C1 segment of cervical spinal cord (tissue), 14 donors: ENCODE results near the gene GLIPR2.
"Not testable (repeated sequence)": the region's sequence is repeated elsewhere in the genome, so short reads cannot be mapped to it uniquely, and the experiment has no call there.

Experiments
- DNase-seq, 14 donors: peaks; one replicate each; lab custom pipeline; 2025; lab: John Stamatoyannopoulos, UW

GLIPR2 gene

DNA sequence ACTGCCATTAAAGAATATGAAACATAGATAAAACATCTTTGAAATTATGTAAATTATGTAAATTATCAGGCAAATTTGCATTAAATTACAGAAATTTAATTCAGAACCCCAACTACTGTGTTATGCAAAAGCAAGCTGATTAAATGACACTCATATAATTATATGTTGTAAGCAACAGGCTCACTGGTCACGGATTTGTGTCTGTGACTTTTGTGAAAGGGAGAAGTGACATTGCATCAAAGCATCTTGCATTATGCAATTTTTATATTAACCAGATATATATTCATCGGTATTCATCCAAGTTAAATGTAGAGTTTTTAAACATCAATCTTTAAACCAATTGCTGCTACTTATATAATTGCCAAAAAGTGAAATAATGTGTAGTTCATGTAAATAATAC is 13.0 kb upstream of the GLIPR2 start:
- DNase-seq = no peak

DNA sequence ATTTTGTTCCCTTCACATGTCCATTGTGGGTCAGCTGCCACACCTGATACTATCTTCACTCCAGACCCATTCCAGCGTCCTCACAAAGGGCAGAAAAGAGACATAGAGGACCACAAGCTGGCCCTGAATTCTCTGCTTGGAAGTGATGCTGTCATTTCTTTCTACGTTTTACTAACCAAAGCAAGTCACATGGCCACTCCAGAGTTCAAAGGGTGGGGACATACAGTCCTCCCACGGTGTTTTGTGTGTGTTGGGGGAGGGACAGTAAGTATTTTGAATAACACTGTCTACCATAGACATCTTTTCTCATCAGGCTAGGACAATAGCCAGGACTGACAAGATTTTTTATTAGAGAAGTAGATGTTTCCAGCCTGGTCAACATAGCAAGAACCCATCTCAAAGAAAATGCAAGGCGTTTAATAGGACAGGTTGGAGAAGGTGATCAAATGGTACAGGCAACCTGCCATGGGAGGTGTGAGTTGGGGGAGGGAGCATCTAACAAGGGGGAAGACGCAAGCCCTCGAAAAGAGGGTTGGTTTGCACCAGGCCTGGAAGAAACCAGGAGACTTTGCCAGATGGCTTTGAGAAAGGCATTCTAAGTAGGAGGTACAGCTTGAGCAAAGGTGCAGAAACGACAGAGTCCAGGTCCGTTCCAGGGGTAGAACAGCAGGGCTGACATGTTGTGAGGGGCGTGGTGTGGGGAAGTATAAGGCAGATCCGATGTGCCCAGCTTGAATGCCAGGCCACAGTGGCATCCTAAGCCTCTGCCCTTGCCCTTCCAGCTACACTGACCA is 11.3 kb upstream of the GLIPR2 start:
- DNase-seq = no peak

DNA sequence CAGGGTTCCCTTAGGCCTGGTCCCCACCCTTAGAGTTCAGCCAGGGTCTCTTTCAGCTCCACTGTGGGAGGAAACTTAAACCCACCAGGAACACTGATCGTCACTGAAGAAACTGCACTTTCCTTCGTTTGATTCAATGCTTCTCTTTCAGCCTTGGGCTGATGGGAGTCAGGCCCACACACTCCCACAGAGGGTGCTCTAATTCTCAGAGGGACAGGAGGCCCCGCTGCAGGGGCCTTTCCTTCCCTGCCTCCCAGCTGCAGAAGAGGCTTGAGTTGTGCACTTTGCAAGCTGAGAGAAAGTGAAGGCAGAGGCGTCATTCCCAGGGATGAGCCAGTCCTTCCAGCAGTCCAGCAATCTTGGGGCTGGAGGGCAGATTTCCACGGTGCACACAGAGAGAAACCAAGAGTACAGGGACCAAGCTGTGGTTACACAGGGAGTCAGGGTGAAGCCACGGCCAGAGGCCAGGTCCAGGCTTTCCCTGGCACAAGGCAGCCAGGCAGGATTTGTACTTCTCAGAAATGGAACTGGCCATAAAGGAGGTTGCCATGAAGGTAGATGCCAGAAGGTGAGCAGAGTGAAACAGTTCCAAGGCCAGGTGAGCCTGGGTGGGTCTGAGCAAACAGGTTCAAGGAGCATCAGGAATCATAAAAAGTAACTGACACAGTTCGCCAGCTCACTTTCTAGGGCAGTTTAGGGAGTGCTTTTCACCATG is 10.4 kb upstream of the GLIPR2 start:
- peak in 1 of 14 donors; percentile 29 for DNase-seq

DNA sequence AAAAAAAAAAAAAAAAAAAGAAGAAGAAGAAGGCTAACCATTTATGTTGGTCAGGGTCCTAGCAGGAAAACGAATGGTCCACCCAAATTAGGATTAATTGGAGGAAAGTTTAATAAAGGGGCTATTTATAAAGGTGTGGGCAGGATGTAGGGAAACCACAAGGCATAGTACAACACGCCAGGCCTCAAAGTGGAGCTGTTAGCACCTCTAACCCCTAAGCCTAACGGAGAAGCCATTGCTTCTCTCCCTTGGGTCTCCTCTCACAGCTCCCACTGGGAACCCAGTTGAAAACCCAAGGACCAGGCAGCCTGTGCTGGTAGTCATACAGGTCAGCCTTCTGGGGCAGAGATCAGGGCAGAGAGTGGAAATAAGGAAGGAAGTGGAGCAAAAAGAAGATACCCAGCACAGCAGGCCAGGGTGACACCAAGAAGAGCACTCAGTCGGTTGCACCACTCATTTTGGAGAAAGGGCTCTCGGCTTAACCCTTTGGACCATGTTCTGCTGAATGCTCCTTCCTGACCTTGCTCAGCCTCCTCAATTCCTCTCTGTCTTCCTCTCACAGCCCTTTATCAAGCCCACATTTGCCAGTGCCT is 8.8 kb upstream of the GLIPR2 start:
- peak in 1 of 14 donors; percentile 19 for DNase-seq

DNA sequence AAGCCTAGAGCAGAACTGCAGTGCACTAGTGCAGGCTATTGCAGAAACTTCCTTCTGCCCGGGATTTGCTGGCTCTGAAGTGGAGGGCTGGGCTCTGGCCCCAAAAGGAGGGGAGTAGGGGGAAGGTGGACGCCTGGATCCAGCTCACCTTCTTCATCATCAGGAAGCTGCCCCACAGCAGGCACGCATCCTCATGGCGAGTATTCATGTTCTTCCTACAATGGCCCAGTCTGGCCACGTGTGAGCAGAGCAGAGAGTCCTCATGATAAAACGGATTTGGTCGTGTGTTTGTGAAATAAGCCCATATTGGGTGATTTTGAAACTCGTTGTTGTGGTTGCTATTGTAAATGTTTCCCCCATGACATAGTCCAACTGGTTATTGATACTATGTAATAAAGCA is 8.2 kb upstream of the GLIPR2 start:
- peak in 1 of 14 donors; percentile 23 for DNase-seq

DNA sequence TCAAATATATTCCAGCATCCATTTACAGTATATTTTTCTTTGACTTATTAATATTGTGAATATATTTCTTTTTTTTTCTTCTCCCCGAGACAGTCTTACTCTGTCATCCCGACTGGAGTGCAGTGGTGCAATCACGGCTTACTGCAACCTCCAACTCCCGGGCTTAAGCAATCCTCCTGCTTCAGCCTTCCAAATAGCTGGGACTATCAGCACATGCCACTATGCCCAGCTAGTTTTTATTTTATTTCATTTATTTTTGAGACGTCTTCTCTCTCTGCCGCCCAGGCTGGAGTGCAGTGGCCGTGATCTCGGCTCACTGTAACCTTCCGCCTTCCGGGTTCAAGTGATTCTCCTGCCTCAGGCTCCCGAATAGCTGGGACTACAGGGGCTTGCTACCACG is 7.4 kb upstream of the GLIPR2 start:
- no peak for DNase-seq

DNA sequence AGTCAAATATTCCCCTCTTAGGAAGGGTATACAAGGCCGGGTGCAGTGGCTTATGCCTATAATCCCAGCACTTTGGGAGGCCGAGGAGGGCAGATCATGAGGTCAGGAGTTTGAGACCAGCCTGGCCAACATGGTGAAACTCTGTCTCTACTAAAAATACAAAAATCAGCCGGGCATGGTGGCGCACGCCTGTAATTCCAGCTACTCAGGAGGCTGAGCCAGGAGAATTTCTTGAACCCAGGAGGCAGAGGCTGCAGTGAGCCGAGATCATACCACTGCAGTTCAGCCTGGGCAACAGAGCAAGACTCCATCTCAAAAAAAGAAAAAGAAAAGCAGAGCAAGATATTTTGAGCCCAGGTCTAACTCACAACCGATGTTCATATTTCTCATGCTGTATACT is 4.9 kb upstream of the GLIPR2 start:
- not testable (repeated sequence) for DNase-seq

DNA sequence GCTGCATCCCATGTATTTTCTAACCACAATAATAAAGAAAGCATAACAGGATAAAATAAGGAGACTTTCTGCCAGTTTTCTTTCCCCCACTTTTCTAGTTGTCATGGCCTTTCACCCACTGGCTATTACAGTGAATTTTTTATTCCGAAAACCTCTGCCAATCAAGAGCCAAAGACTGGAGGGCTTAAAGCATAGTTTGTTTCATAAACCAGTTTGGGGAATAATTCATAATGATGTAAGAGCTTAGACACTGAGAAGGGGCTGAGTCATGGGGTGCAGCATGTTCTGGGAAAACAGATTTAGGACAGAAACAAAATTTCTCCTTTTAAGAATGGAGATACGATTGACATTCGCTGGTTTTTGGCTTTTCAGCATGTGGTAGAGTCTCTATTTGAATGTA is 4.4 kb upstream of the GLIPR2 start:
- DNase-seq = no peak

DNA sequence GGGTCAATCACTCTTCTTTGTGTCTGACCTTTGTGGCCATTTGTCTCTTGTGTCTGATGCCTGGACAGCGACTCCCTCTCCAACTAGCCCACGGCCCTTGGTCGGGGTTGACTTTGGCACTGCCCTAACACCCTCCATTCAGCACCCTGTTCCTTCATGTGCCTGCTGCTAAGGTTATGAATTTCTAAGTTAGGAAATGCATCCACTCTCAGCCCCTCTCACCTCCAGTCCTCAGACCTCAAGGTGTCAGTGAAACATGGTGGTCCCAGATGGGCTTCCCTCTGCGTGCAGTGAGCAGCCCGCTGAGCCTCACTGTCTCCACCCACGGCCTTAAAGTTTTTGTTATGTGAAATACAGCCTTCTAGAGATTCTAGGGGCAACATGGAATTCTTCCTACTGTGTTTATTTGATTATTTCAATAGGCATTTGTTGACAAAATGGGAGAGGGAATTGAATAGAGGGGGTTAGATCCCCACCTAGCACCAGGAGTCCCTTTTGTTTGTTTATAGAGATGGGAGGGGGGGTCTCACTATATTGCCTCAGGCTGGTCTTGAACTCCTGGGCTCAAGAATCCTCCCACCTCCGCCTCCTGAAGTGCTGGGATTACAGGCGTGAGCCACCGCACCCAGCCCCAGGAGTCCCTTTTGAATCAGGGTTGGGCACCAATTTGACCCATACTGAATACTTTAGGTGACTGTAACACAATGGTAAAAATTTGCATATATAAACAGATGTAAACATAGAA is 1.6 kb upstream of the GLIPR2 start:
- no peak for DNase-seq

DNA sequence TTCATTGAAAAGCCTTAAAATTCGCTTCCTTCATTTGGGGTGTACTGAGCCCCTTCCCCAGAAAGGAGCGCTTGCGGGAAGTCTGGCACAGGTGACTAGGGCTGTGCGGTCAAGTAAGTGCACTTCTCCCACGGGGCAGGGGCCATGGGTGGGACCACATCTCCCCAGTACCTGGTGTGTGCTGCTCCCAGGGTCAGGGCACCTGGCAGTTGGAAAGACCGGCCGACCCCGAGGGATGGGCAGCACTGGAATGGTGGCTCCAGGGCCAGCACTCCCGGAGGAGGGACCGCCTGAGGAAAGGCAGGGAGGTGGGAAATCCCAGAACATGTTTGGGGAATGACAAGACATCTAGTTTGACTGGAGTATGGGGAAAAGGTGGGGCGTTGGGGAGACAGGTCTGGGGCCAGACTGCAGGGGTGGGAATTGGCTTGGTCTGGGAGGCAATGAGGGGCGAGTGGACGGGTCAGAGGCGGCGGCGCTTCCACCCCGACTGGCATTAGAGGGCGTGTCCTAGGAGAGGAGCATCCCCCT is 727 bp upstream of the GLIPR2 start:
- no peak for DNase-seq

DNA sequence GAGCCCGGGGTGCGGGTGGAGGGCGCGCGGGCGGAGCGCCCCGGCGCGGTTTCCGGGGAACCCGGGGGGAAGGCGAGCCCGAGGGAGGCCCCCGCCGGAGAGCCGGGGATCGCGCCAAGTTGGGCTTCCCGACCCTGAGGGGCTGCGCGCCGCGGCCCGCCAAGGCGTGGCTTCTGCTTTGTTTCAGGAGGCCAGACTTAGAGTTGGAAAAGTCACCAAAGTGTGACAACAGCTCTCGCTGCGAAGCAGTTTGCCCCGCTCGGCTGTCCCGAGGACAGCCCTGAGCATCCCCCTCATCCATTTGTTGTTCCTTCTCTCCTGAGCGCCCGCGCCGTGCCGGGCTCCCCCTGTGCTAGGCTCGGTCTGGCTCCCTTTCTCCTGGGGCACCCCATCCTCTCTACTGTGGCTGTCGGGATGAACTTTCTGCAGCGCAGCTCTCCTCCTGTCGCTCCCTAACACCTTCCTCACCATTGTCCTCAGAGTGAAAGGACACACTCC is 410 bp downstream of the GLIPR2 start:
- DNase-seq = peak in 5 of 14 donors; percentile 28 to 69 (median 42)

DNA sequence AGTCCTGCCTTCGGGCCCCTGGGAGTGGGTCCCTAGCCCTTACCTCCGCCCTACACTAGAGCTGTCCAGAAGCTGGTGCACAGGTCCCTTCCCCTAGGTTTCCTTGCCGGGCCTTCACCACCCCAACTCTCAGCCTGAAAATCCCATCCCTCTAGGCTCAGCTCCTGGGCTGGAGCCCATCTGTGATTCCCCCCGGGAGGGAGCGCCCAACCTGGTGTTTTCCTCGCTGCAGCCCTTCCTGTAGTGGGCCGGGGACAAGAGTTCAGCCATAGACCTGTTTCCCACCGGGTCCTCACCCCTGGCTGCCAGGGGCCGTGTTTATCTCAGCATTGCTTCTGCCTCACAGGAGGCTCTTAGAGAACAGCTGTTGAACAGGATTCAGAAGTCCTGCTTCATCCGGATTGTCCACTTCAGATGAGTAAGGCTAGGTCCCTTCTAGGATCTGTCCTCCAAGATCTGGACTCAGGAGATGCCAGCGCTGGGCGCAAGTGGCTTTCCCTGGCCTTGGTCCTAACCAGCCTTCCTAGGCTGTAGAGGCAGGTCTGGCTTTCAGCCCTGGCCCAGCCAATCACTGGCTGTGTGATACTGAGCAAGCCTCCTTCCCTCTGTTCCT is 965 bp downstream of the GLIPR2 start:
- DNase-seq = peak in 7 of 14 donors; percentile 23 to 65 (median 42)

DNA sequence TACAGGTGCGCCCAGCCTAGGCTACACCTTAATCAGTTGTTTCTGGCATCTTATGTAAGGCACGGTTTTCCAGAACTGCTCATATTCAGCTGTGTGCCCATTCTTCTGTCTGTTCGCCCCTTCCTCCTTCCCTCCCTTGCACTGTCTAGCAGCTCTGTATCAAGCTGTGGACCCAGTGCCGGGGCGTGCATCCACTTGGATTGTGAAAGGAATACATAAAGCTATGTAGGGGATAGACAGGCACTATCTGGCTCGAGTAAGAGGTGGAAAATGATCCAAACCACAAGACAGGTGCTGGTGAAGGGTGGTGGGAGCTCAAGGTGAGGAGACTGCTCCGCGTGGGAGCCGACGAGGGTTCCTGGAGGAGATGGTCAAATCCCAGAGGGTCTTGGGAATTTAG is 2.0 kb downstream of the GLIPR2 start:
- no peak for DNase-seq

DNA sequence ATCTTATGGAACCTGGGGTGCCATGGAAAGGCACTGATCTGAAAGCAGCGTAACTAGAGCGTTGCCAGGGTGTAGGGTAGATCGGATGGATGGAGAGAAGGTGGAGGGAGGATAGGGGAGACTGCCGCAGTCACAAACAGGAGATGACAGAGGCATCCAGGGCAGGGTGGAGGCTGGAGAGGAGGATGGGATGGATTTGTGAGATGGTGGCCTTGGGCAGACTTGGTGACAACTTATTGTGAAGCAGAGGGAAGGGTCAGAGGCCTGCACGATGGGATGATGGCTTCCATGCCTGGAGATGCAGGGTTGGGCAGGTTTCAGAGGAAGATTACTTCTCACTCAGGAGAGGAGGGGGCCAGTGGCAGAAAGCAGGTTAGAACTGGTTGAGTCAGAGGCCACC is 2.4 kb downstream of the GLIPR2 start:
- DNase-seq = no peak

DNA sequence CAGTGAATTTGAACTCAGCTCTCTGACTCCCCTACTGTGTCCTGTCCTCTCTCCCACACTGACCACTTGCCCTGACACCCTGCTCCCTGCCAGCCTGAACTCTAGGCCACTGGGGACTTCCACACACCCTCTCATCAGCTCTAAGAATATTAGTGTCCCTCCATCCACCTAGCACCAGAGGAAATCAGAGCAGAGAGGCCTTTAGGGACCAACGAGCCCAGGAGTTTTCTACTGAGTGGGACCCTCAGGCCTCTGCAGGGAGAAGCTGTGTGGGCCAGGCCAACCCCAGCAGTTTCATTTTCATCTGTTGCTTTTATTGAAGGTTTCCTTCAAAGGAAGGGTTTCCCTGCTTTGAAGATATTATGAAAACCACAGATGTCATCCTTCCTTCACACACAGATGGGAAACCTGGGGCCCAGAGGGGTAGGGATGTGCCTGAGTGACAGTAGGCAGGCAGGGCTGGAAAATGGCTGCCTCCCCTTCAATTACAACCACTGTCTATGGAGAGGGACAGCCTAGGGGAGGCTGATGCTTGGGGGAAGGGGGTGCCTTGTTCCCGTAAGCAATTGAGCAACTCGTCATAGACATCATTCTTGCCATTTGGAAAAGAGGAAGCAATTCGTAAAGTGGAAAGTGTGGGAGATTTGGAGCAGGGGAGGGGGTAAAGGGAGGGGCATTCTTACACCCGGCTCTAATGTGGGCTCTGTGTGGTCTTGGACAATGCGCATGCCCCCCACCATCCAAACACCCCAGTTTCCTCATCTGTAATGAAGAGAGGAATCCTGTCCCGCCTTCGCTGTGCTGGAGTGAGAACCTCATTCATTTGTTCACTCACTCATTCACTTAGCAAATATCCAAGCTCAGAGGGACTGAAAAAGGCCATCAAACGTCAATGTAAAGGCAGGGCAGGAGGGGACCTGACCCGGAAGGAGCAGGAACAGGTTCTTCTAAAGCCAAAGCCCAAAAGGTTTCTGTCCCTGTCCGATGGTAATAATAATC is 3.9 kb downstream of the GLIPR2 start:
- DNase-seq = no peak

DNA sequence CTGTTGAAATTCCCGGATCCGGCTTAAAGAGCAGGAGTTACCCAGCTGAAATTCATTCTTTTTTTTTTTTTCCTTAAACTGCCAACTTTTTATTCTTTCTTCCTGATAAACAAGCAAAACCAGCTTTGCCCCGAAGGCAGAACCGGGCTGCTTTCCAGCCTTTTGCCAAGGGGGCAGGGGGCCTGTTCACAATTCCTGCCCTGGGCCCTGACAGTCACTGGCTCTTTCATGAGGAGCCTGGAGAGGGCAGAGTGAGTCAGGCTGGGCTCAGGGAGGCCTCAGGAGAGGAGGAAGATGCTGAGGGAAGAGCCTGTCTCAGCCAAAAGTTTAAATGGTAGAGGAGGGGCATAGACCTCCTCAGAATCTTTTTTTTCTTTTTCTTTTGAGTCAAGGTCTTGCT is 4.8 kb downstream of the GLIPR2 start:
- DNase-seq = peak in 4 of 14 donors; percentile 18 to 49 (median 35)

DNA sequence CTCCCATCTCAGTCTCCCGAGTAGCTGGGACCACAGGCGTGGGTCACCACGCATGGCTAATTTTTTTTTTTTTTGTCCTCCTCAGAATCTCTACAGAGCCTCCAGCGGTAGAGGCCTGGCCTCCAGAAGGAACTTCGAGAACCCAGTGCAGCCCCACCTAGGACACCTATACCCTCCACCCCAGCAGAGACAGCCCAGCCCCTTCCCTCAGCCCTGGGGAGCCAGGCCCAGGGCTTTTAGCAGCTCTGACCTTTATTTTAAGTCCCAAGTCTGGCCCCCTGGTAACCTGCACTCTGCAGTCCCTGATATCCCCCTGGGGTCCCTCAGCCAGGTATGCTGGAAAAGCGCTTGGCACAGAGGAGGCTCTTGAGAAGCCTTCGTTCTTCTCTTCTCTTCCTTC is 5.2 kb downstream of the GLIPR2 start:
- no peak for DNase-seq

DNA sequence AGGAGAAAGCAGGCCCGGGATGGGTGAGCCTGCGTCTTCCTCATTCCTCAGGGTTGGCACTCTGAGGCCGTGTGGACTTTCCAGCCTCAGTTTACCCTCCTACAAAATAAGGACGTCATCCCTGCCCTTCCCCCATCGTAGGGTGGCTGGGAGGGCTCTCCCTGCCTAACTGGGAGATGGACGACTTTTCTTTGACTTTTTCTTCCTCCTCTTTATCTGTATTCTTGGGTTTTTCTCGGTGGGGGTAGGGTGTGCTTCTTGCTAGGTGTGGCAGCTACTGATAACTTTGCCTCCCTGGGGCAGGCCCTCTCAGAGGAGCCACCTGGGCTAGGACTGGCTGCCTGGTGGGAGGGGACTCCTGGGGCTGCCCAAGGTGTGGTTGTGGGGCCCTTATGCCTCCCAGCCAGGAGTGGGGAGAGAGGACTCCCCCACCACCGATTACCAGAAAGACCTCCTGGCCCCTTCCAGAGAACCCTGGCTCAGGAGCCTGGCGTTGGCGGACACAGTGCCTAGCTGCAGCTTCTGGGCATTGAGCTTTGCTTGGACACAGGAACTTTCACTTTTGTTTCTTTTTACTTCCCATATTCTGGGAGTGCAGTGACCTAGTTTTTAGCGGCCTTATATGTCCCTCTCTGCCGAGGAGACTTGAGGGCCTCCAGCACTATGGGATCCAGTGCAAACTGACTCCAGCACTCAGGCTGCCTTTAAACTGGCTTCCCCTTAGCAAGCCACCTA is 6.1 kb downstream of the GLIPR2 start:
- DNase-seq = peak in 8 of 14 donors; percentile 14 to 73 (median 33)

DNA sequence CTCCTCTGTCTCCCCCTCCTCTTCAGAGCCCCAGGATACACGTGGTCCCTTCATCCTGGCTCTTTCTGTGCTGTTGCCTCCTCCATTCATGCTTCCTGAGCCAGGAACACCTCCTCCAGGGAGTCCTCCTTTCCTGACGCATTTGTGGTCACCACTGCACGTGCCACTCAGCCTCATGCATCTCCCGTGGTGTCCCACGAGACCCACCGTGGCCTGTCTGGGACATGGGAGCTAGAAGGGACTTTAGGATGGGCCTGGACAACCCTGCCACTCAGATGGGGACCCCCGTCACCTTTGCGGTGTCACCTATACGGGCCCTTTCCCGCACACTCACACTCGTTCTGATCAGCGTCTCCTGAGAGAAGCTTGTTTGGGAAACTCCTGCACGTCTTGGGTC is 6.7 kb downstream of the GLIPR2 start:
- DNase-seq = no peak
